NCI-H2029 (cell line): ENCODE measurements around the gene HSD17B2.
"Not testable (repeated sequence)": the region's sequence is repeated elsewhere in the genome, so short reads cannot be mapped to it uniquely, and the experiment has no call there.

ENCODE experiments used
- DNase-seq: peaks from one replicate; lab custom pipeline; 2025; lab: John Stamatoyannopoulos, UW

Gene HSD17B2

GRCh38 chr16:82135844-82136243, 100.8 kb downstream of the HSD17B2 start:
- no peak for DNase-seq

GRCh38 chr16:82136956-82137821, 102.1 kb downstream of the HSD17B2 start:
- DNase-seq = no peak

- no peak for DNase-seq
Measured at GRCh38 chr16:82137822-82138167, 102.7 kb downstream of the HSD17B2 start.

- DNase-seq = no peak
Measured at GRCh38 chr16:82138478-82139285, 103.6 kb downstream of the HSD17B2 start.

- DNase-seq = not testable (repeated sequence)
Measured at GRCh38 chr16:82139286-82139571, 104.2 kb downstream of the HSD17B2 start.

GRCh38 chr16:82146556-82146955, 111.5 kb downstream of the HSD17B2 start:
- no peak for DNase-seq

- DNase-seq = no peak
Measured at GRCh38 chr16:82146957-82147356, 111.9 kb downstream of the HSD17B2 start.

- DNase-seq = no peak
Measured at GRCh38 chr16:82147546-82147945, 112.5 kb downstream of the HSD17B2 start.
